Mesenchymal stem cell (in vitro differentiated cells and primary cell): ENCODE results near the gene GP9.

ENCODE experiments used
- DNase-seq: peaks from one replicate; pipeline ENCODE4 v3.0.0-alpha.2; 2013
- H2AFZ ChIP-seq: one replicate; pipeline ENCODE4 v1.6.1; 2013; ENCODE audit warnings: low read depth, mild to moderate bottlenecking, control low read depth, inconsistent platforms, low read length, moderate library complexity
- H2AK5ac ChIP-seq: 2 replicates; pipeline ENCODE4 v1.6.1; 2013; ENCODE audit warnings: low read length, moderate library complexity, mild to moderate bottlenecking, inconsistent platforms; ENCODE audit not compliant: severe bottlenecking
- H2BK120ac ChIP-seq: one replicate; pipeline ENCODE4 v1.6.1; 2013; ENCODE audit warnings: low read depth, mild to moderate bottlenecking, inconsistent platforms, low read length, moderate library complexity
- H2BK12ac ChIP-seq, 2 experiments: one replicate each; pipeline ENCODE4 v1.6.1; 2013; ENCODE audit warnings: inconsistent platforms in 2 of 2, low read length in 2 of 2, mild to moderate bottlenecking in 2 of 2, moderate library complexity in 2 of 2, control low read depth in 1 of 2
- H2BK15ac ChIP-seq: one replicate; pipeline ENCODE4 v1.6.1; 2013; ENCODE audit warnings: mild to moderate bottlenecking, low read depth, inconsistent platforms; ENCODE audit not compliant: poor library complexity, severe bottlenecking
- H2BK5ac ChIP-seq: 2 replicates; pipeline ENCODE4 v1.6.1; 2013; ENCODE audit warnings: low read depth, mild to moderate bottlenecking, low read length, control low read depth, inconsistent platforms; ENCODE audit not compliant: poor library complexity, severe bottlenecking
- H3K14ac ChIP-seq, 2 experiments: one replicate each; pipeline ENCODE4 v1.6.1; 2013; ENCODE audit warnings: inconsistent platforms in 2 of 2, low read length in 2 of 2, control low read depth in 1 of 2, mild to moderate bottlenecking in 1 of 2, moderate library complexity in 1 of 2
- H3K18ac ChIP-seq, 2 experiments: one replicate each; pipeline ENCODE4 v1.6.1; 2013; ENCODE audit warnings: inconsistent platforms in 2 of 2, low read length in 2 of 2, control low read depth in 1 of 2, low read depth in 1 of 2, mild to moderate bottlenecking in 1 of 2
- H3K23ac ChIP-seq, 2 experiments: one replicate each; pipeline ENCODE4 v1.6.1; 2013; ENCODE audit warnings: inconsistent platforms in 2 of 2, low read length in 2 of 2, mild to moderate bottlenecking in 2 of 2, moderate library complexity in 2 of 2, control low read depth in 1 of 2
- H3K27ac ChIP-seq: 2 replicates; pipeline ENCODE4 v1.5.1; 2013; ENCODE audit warnings: mild to moderate bottlenecking, moderate library complexity, low read length, control low read depth, inconsistent platforms; ENCODE audit not compliant: poor library complexity, severe bottlenecking
- H3K27me3 ChIP-seq, 2 experiments: 2 replicates each; pipeline versions ENCODE4 v1.6.1 to v1.7.0; 2013; ENCODE audit warnings: low read length in 2 of 2, mild to moderate bottlenecking in 2 of 2, moderate library complexity in 2 of 2, control low read depth in 1 of 2, inconsistent platforms in 1 of 2; ENCODE audit not compliant: control insufficient read depth in 1 of 2, insufficient read depth in 1 of 2
- H3K36me3 ChIP-seq, 2 experiments: 2 replicates each; pipeline versions ENCODE4 v1.6.1 to v1.7.0; 2013; ENCODE audit warnings: low read length in 2 of 2, control low read depth in 1 of 2, inconsistent platforms in 1 of 2, low read depth in 1 of 2, mild to moderate bottlenecking in 1 of 2; ENCODE audit not compliant: insufficient read depth in 2 of 2, control insufficient read depth in 1 of 2
- H3K4ac ChIP-seq, 2 experiments: one replicate each; pipeline ENCODE4 v1.6.1; 2013; ENCODE audit warnings: inconsistent platforms in 2 of 2, low read length in 2 of 2, mild to moderate bottlenecking in 2 of 2, moderate library complexity in 2 of 2, control low read depth in 1 of 2, low read depth in 1 of 2
- H3K4me1 ChIP-seq: 2 replicates; pipeline ENCODE4 v1.6.1; 2013; ENCODE audit warnings: low read depth, low read length, control low read depth; ENCODE audit not compliant: control insufficient read depth, insufficient read depth
- H3K4me2 ChIP-seq: 2 replicates; pipeline ENCODE4 v1.6.1; 2013; ENCODE audit warnings: low read length, mild to moderate bottlenecking, inconsistent platforms; ENCODE audit not compliant: poor library complexity, severe bottlenecking
- H3K4me3 ChIP-seq, 2 experiments: 2 replicates each; pipeline versions ENCODE4 v1.5.1 to v1.7.0; 2013; ENCODE audit warnings: low read length in 2 of 2, mild to moderate bottlenecking in 2 of 2, control low read depth in 1 of 2, low read depth in 1 of 2; ENCODE audit not compliant: insufficient read depth in 1 of 2
- H3K79me1 ChIP-seq: replicated peaks from 2 replicates; pipeline ENCODE4 v1.6.1; 2013; ENCODE audit warnings: mild to moderate bottlenecking, control low read depth, low read length, inconsistent platforms; ENCODE audit not compliant: poor library complexity, severe bottlenecking
- H3K9ac ChIP-seq: 2 replicates; pipeline ENCODE4 v1.7.0; 2013; ENCODE audit warnings: mild to moderate bottlenecking, low read length, moderate library complexity
- H3K9me3 ChIP-seq: 2 replicates; pipeline ENCODE4 v1.7.0; 2013; ENCODE audit warnings: mild to moderate bottlenecking, low read length; ENCODE audit not compliant: control insufficient read depth
- H4K8ac ChIP-seq: one replicate; pipeline ENCODE4 v1.6.1; 2013; ENCODE audit warnings: inconsistent platforms, mild to moderate bottlenecking, low read length, moderate library complexity
- H4K91ac ChIP-seq: one replicate; pipeline ENCODE4 v1.6.1; 2013; ENCODE audit warnings: mild to moderate bottlenecking, low read length, inconsistent platforms
- WGBS: methylation state at CpG from one replicate; pipeline ENCODE4 v1.1.7; 2013; ENCODE audit warnings: mixed read lengths; 5-methylcytosine and 5-hydroxymethylcytosine counted together

The GP9 gene

GRCh38 chr3:129081503-129081902 is 20.9 kb downstream of the GP9 start:
- no peak overlapping the region for H2BK5ac ChIP-seq
- no peak overlapping the region for H3K4me3 ChIP-seq
- H3K9me3 ChIP-seq = no peaks in the 10 kb centered on the region
- no peak overlapping the region for H3K27ac ChIP-seq
- H3K23ac ChIP-seq = no peak overlapping the region
- peak overlapping the region in 1 of 2 experiments; percentile 64 for H3K14ac ChIP-seq
- H3K4me2 ChIP-seq = no peak overlapping the region
- peaks cover 0 to 4% of the 10 kb centered on the region in 2 experiments for H3K36me3 ChIP-seq
- no peak overlapping the region for H2BK15ac ChIP-seq
- H3K79me1 ChIP-seq = no peaks in the 10 kb centered on the region
- DNase-seq = no peak
- no peak overlapping the region for H3K4ac ChIP-seq
- H2BK12ac ChIP-seq = no peak overlapping the region
- H3K18ac ChIP-seq = no peak overlapping the region
- H3K9ac ChIP-seq = no peak overlapping the region
- no peaks in the 10 kb centered on the region for H3K27me3 ChIP-seq
- no peak overlapping the region for H4K8ac ChIP-seq
- no peak overlapping the region for H2AK5ac ChIP-seq
- no peak overlapping the region for H2BK120ac ChIP-seq
- WGBS = 98% methylated on average over 4 of the region's 8 CpGs
- H4K91ac ChIP-seq = no peak overlapping the region
- H3K4me1 ChIP-seq = peaks cover 1% of the 10 kb centered on the region
- no peak overlapping the region for H2AFZ ChIP-seq

GRCh38 chr3:129082026-129082425 is 21.4 kb downstream of the GP9 start:
- Histone ChIP-seq H3K27ac (no peak overlapping the region), H4K91ac (no peak overlapping the region), H2BK5ac (no peak overlapping the region), H3K9ac (no peak overlapping the region), H4K8ac (no peak overlapping the region), H3K4me1 (peaks cover 1% of the 10 kb centered on the region), H3K14ac (no peak overlapping the region), H3K27me3 (no peaks in the 10 kb centered on the region), H3K4me2 (no peak overlapping the region), H3K9me3 (no peaks in the 10 kb centered on the region), H3K4ac (peak overlapping the region in 1 of 2 experiments; percentile 18), H3K79me1 (no peaks in the 10 kb centered on the region), H2AFZ (no peak overlapping the region), H2BK15ac (no peak overlapping the region), H2AK5ac (no peak overlapping the region), H2BK12ac (no peak overlapping the region), H3K4me3 (no peak overlapping the region), H3K23ac (no peak overlapping the region), H2BK120ac (no peak overlapping the region), H3K36me3 (peaks cover 0 to 9% of the 10 kb centered on the region in 2 experiments), H3K18ac (no peak overlapping the region)
- DNase-seq = no peak
- WGBS = 93% methylated on average over 9 of the region's 9 CpGs

- no peak overlapping the region for H3K23ac ChIP-seq
- no peak overlapping the region for H3K14ac ChIP-seq
- H3K27ac ChIP-seq = no peak overlapping the region
- no peak overlapping the region for H2BK120ac ChIP-seq
- no peaks in the 10 kb centered on the region for H3K79me1 ChIP-seq
- peaks cover 1% of the 10 kb centered on the region for H3K4me1 ChIP-seq
- no peak overlapping the region for H3K4me3 ChIP-seq
- H4K91ac ChIP-seq = no peak overlapping the region
- no peaks in the 10 kb centered on the region for H3K9me3 ChIP-seq
- no peak overlapping the region for H3K9ac ChIP-seq
- DNase-seq = no peak
- H2BK15ac ChIP-seq = no peak overlapping the region
- H2BK12ac ChIP-seq = no peak overlapping the region
- H3K36me3 ChIP-seq = peaks cover 0 to 12% of the 10 kb centered on the region in 2 experiments
- H2AFZ ChIP-seq = no peak overlapping the region
- WGBS = 87% methylated on average over 6 of the region's 6 CpGs
- no peak overlapping the region for H4K8ac ChIP-seq
- no peak overlapping the region for H3K18ac ChIP-seq
- H3K27me3 ChIP-seq = no peaks in the 10 kb centered on the region
- no peak overlapping the region for H2AK5ac ChIP-seq
- H2BK5ac ChIP-seq = no peak overlapping the region
- H3K4me2 ChIP-seq = no peak overlapping the region
- H3K4ac ChIP-seq = no peak overlapping the region
Observed at GRCh38 chr3:129084501-129084900, 23.9 kb downstream of the GP9 start.

GRCh38 chr3:129085165-129085715 is 24.7 kb downstream of the GP9 start:
- DNase-seq = no peak
- H3K4me1 ChIP-seq = peaks cover 1% of the 10 kb centered on the region
- no peak overlapping the region for H2AK5ac ChIP-seq
- no peak overlapping the region for H3K4ac ChIP-seq
- no peaks in the 10 kb centered on the region for H3K79me1 ChIP-seq
- no peak overlapping the region for H3K14ac ChIP-seq
- no peak overlapping the region for H2BK5ac ChIP-seq
- no peak overlapping the region for H3K9ac ChIP-seq
- H3K18ac ChIP-seq = peak overlapping the region in 1 of 2 experiments; percentile 11
- peaks cover 0 to 12% of the 10 kb centered on the region in 2 experiments for H3K36me3 ChIP-seq
- no peaks in the 10 kb centered on the region for H3K27me3 ChIP-seq
- H3K23ac ChIP-seq = no peak overlapping the region
- no peak overlapping the region for H3K4me3 ChIP-seq
- no peak overlapping the region for H3K27ac ChIP-seq
- H4K91ac ChIP-seq = no peak overlapping the region
- no peak overlapping the region for H2BK12ac ChIP-seq
- no peak overlapping the region for H2BK15ac ChIP-seq
- 94% methylated on average over 12 of the region's 12 CpGs for WGBS
- no peak overlapping the region for H3K4me2 ChIP-seq
- no peaks in the 10 kb centered on the region for H3K9me3 ChIP-seq
- no peak overlapping the region for H2BK120ac ChIP-seq
- no peak overlapping the region for H4K8ac ChIP-seq
- H2AFZ ChIP-seq = no peak overlapping the region
